Stimulated activated CD8-positive, alpha-beta memory T cell treated with anti-CD3 and anti-CD28 coated beads, Interleukin-15, amount 100 ng/mL, for 48 hours (primary cell): Measurements from ENCODE around the gene EPHA8.

Experiments used
- DNase-seq, 2 donors: peaks; one replicate each; pipeline ENCODE4 v3.0.0-alpha.2; 2020; ENCODE audit warnings: low read depth in 2 of 2

The EPHA8 gene

GRCh38 chr1:22645931-22646330, 82.6 kb downstream of the EPHA8 start:
- no peak for DNase-seq

GRCh38 chr1:22646384-22646783, 83.1 kb downstream of the EPHA8 start:
- DNase-seq: no peak

GRCh38 chr1:22650089-22650693, 86.9 kb downstream of the EPHA8 start:
- no peak for DNase-seq

- DNase-seq: no peak
These were observed 88.9 kb downstream of the EPHA8 start for GRCh38 chr1:22651941-22652856.

DNA sequence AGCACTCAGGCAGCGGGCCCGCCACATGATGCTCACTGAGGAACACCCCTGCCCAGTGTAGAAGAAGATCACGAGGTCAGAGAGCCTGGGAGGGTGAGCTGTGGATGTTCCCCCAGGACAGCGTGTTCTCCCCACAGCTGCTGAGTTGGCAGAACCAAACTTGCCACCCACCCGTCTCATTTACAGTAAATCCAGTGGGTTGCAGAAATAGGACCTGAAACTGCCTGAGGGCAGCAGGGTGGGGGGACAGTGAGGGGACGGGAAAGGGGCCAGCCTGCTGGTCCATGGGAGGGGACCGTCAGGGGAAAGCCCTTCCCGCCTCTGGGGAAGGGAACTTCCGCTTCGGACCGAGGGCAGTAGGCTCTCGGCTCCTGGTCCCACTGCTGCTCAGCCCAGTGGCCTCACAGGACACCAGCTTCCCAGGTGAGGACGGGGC, 89.6 kb downstream of the EPHA8 start, which contains the start of gene C1QB:
C1QB (plus strand) TSS at position 356 of the 436 bp plus-strand sequence. CDS start 6,227 bp downstream, outside the sequence.
- DNase-seq: no peak
